Naive B cell (primary cell): ENCODE results near the gene ERBB3. TPM values are rescaled to one million over a fixed set of nuclear protein-coding genes. Genes with fewer than 3 reads are reported as not detected.

ENCODE experiments used
- ATAC-seq, 2 donors: fragments of 150-1000 bp; cut with Tn5 transposase; 2 replicates each; pipeline ENCODE4 v1.10.0; 2021; ENCODE audit warnings: low read depth in 2 of 2, mild to moderate bottlenecking in 2 of 2, moderate library complexity in 2 of 2
- DNase-seq: peaks from one replicate; pipeline ENCODE4 v3.0.0; 2022
- H3K27ac Mint-ChIP-seq, 6 donors: one replicate each; pipeline ENCODE4 v1.8.0; 2020 to 2022; ENCODE audit warnings: mild to moderate bottlenecking in 6 of 6, mixed read lengths in 6 of 6, moderate library complexity in 5 of 6, inconsistent platforms in 2 of 6
- H3K27me3 Mint-ChIP-seq, 3 donors: one replicate each; pipeline ENCODE4 v1.8.0; 2021 to 2022; ENCODE audit warnings: mixed read lengths in 3 of 3, mild to moderate bottlenecking in 1 of 3
- H3K36me3 Mint-ChIP-seq, 2 donors: one replicate each; pipeline ENCODE4 v1.8.0; 2020 to 2022; ENCODE audit warnings: mixed read lengths in 2 of 2, inconsistent platforms in 1 of 2, mild to moderate bottlenecking in 1 of 2
- H3K4me1 Mint-ChIP-seq, 3 donors: one replicate each; pipeline ENCODE4 v1.8.0; 2020 to 2022; ENCODE audit warnings: mixed read lengths in 3 of 3, inconsistent platforms in 1 of 3, mild to moderate bottlenecking in 1 of 3, moderate library complexity in 1 of 3
- H3K4me3 Mint-ChIP-seq, 8 donors: one replicate each; pipeline ENCODE4 v1.8.0; 2020 to 2022; ENCODE audit warnings: mild to moderate bottlenecking in 8 of 8, mixed read lengths in 8 of 8, moderate library complexity in 8 of 8, inconsistent platforms in 2 of 8
- H3K9me3 Mint-ChIP-seq, 7 donors: one replicate each; pipeline ENCODE4 v1.8.0; 2020 to 2022; ENCODE audit warnings: mixed read lengths in 7 of 7, mild to moderate bottlenecking in 5 of 7, inconsistent platforms in 2 of 7, moderate library complexity in 1 of 7
- polyA plus RNA-seq, 6 donors: library from polyadenylated mRNA; unstranded; fragments of 300-500 nt; fragmentation: Illumina TruSeq; gene quantifications; one replicate each; pipeline ENCODE4 v1.2.3, GENCODE V29; 2021; ENCODE audit warnings: low read depth in 6 of 6

The ERBB3 gene
- polyA plus RNA-seq, 6 donors from 2014 or later, result not detected

GRCh38 chr12:56141946-56142784 is 62.2 kb downstream of the ERBB3 start:
- Mint-ChIP-seq H3K36me3 (peaks cover 28 to 33% of the 10 kb centered on the region in 2 donors), H3K27ac (peak overlapping the region in 3 of 6 donors; percentile 39 to 82 (median 57)), H3K27me3 (no peaks in the 10 kb centered on the region), H3K4me3 (no peak overlapping the region), H3K4me1 (peaks cover 10 to 23% (median 19%) of the 10 kb centered on the region in 3 donors), H3K9me3 (no peaks in the 10 kb centered on the region)
- no peak for DNase-seq
- no peak for ATAC-seq

DNA sequence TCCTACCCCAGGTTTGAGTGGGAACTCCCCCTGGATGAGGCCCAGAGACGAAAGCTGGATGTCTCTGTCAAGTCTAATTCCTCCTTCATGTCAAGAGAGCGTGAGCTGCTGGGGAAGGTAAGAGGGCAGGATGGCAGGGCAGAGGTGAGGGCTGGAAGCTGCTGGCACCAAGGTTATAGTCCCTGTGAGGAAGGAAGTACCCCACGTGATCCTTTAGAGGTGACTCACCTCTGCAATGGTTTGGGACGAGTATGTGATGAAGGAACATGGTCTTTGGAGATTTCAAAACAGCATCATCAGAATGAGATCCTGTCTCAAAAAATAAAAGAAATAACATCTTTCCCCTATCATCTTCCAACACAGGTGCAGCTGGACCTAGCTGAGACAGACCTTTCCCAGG is 63.3 kb downstream of the ERBB3 start:
- H3K36me3 Mint-ChIP-seq, result peaks cover 24 to 32% of the 10 kb centered on the region in 2 donors
- H3K9me3 Mint-ChIP-seq, result no peaks in the 10 kb centered on the region
- DNase-seq (no peak), ATAC-seq (no peak)
- peak overlapping the region in 4 of 6 donors; percentile 39 to 82 (median 70) for H3K27ac Mint-ChIP-seq
- H3K27me3 Mint-ChIP-seq, result no peaks in the 10 kb centered on the region
- no peak overlapping the region for H3K4me3 Mint-ChIP-seq
- peaks cover 9 to 23% (median 19%) of the 10 kb centered on the region in 3 donors for H3K4me1 Mint-ChIP-seq

DNA sequence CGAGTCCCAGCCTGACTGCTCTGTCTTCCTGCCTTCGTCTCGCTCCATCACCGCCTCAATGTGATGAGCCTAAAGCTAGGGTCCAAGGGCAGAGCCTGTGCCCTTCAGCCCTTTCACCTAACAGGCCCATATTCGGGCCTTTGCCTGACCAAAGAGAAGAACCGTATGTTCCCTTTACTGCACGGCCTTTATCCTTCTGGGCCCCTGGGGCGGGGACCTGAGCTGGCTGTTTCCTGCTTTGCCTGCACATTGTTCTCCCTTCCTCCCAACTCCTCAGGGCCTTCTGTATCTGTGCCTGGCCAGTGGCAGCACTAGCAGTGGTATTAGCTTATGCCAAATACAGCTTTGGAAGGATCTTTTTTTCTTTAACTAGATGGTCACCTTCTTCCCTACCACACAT is 63.9 kb downstream of the ERBB3 start:
- no peaks in the 10 kb centered on the region for H3K27me3 Mint-ChIP-seq
- peak overlapping the region in 1 of 8 donors; percentile 6 for H3K4me3 Mint-ChIP-seq
- no peak for DNase-seq
- peaks cover 24 to 31% of the 10 kb centered on the region in 2 donors for H3K36me3 Mint-ChIP-seq
- ATAC-seq, result no peak
- peak overlapping the region in 5 of 6 donors; percentile 19 to 88 (median 44) for H3K27ac Mint-ChIP-seq
- H3K9me3 Mint-ChIP-seq, result no peaks in the 10 kb centered on the region
- peaks cover 9 to 23% (median 19%) of the 10 kb centered on the region in 3 donors for H3K4me1 Mint-ChIP-seq

GRCh38 chr12:56145217-56145616 is 65.3 kb downstream of the ERBB3 start:
- ATAC-seq (no peak), DNase-seq (no peak)
- Mint-ChIP-seq H3K4me1 (peaks cover 9 to 23% (median 19%) of the 10 kb centered on the region in 3 donors), H3K9me3 (no peaks in the 10 kb centered on the region), H3K4me3 (no peak overlapping the region), H3K27me3 (no peaks in the 10 kb centered on the region), H3K36me3 (peaks cover 17 to 19% of the 10 kb centered on the region in 2 donors), H3K27ac (peak overlapping the region in 2 of 6 donors; percentile 40 to 56)

DNA sequence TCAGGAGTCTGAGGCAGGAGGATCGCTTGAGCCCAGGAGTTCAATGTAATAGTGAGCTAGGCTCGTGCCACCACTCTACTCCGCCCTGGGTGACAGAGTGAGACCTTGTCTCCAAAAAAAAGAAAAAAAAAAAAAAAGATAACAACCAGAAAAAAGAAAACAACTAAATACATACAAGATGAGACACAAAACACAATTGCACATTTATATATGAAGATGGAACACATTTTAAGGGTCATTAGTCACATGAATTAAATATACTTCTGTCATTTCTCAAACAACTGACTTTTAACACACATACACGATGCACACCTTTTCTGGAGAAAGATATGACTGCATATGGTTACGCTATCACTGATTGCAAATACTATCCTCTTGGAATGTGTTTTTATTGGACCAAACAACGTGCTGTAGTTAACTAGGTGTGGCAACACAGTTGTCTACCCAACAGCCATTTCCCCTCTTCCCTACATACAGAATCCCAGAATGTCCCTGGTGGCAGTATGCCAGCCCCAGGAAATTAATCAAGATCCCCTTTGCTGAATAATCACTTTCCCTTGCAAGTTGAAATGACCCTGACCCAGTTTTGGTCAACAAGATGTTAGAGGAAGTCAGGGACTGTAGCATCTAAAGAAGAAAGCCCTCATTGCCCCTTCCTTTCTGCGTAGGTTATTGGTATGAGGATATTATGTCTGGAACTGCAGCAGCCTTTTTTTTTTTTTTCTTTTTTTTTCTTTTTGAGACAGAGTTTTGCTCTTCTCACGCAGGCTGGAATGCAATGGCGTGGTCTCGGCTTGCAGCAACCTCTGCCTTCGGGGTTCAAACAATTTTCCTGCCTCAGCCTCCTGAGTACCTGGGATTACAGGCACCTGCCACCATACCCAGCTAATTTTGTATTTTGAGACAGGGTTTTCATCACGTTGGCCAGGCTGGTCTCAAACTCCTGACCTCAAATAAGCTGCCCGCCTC is 66.8 kb downstream of the ERBB3 start:
- ATAC-seq, result no peak
- peaks cover 14 to 21% (median 20%) of the 10 kb centered on the region in 3 donors for H3K4me1 Mint-ChIP-seq
- H3K4me3 Mint-ChIP-seq, result no peak overlapping the region

DNA sequence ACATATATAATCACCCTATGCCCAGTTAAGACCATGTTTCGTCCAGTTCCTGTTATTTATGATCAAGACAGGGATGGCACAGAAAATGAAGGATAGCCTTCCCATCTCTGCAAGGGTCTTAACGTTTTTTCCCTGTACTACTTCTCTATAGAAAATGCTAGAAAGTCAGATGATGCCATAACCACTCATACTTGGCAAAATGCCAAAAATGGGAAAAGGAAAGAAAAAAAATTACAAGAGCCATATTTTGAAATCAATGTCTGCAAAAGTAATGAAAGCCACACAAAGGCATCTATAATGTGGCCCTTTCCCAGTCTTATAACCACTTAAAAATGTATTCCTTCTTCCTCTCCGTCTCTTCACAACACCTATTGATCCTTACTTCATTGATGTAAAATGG is 70.6 kb downstream of the ERBB3 start:
- Mint-ChIP-seq H3K4me3 (peak overlapping the region in 6 of 8 donors; percentile 15 to 97 (median 92)), H3K27me3 (no peaks in the 10 kb centered on the region), H3K9me3 (no peaks in the 10 kb centered on the region), H3K27ac (peak overlapping the region in 3 of 6 donors; percentile 61 to 94 (median 73)), H3K4me1 (peaks cover 16 to 34% (median 26%) of the 10 kb centered on the region in 3 donors), H3K36me3 (no peaks in the 10 kb centered on the region)
- no peak for DNase-seq
- no peak for ATAC-seq

More for the DNA sequence above, 66.8 kb downstream of the ERBB3 start:
- Mint-ChIP-seq H3K9me3 (no peaks in the 10 kb centered on the region), H3K27ac (no peak overlapping the region), H3K36me3 (peaks cover 8 to 12% of the 10 kb centered on the region in 2 donors), H3K27me3 (no peaks in the 10 kb centered on the region)
- DNase-seq, result no peak

- Mint-ChIP-seq H3K27ac (peak overlapping the region; percentile 88 to 97 (median 96)), H3K9me3 (no peaks in the 10 kb centered on the region), H3K4me3 (peak overlapping the region; percentile 85 to 97 (median 94)), H3K4me1 (peaks cover 18 to 42% (median 28%) of the 10 kb centered on the region in 3 donors), H3K27me3 (no peaks in the 10 kb centered on the region), H3K36me3 (no peaks in the 10 kb centered on the region)
- ATAC-seq (peak; percentile 66 to 74), DNase-seq (peak; percentile 35)
Observed at GRCh38 chr12:56151672-56152131, 71.7 kb downstream of the ERBB3 start.

DNA sequence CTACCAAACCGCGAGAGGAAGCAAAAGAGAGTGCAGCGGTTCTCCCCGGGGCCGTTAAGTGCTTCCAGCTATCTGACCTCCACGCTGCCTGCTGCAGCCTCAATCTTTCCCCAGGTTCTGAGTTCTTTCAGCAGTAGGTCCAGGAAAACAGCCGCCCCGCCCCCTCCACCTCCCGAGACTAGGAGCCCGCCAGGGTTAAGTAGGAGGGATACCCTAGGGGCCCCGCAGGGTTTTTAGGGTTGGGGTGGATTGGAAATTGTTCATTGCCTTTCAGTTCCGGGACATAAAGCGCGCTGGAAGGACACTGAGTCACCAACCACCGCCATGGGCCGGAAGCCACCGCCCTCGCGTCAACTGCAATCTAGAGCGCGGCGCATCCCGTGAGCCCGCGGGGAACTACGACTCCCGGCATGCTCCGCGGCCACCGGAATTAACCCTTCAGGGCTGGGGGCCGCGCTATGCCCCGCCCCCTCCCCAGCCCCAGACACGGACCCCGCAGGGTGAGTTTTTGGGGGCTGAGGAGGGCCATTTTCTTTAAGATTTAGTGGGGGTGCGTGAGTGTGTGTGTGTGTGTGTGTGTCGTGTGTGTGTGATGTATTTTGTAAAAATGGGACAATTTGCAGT is 72.3 kb downstream of the ERBB3 start, which contains the start of gene MYL6B:
MYL6B (plus strand) TSS at position 456 of the 624 bp plus-strand sequence. CDS start 1,332 bp downstream, outside the sequence.
- Mint-ChIP-seq H3K9me3 (no peaks in the 10 kb centered on the region), H3K27me3 (no peaks in the 10 kb centered on the region), H3K36me3 (no peaks in the 10 kb centered on the region), H3K4me1 (peaks cover 20 to 46% (median 32%) of the 10 kb centered on the region in 3 donors), H3K4me3 (peak within 1 kb of the TSS; percentile 85 to 97 (median 94)), H3K27ac (peak within 1 kb of the TSS; percentile 88 to 97 (median 96))
- ATAC-seq (peak; percentile 89 to 92), DNase-seq (peak; percentile 84)

Other genes with a start within 250 kb of the ERBB3 start
- gene MMP19, start 237.2 kb upstream of the ERBB3 start, polyA plus RNA-seq, result under 1 TPM in 1 of 6 donors, not detected in 5; 0.21 TPM
- gene PYM1, start 152.3 kb upstream of the ERBB3 start, polyA plus RNA-seq, result 10 to 100 TPM; 60.7 to 88.1 (median 76.5) TPM
- 100 to 1,000 TPM in 1 of 6 donors, 10 to 100 TPM in 5; 64.0 to 119 (median 65.9) TPM for gene DGKA, start 149.0 kb upstream of the ERBB3 start, polyA plus RNA-seq
- under 1 TPM in 1 of 6 donors, not detected in 5; 0.38 TPM for gene PMEL, start 114.1 kb upstream of the ERBB3 start, polyA plus RNA-seq
- 10 to 100 TPM in 5 of 6 donors, 1 to 10 TPM in 1; 10.0 to 18.6 (median 11.9) TPM for gene CDK2, start 113.3 kb upstream of the ERBB3 start, polyA plus RNA-seq
- 10 to 100 TPM; 58.4 to 77.7 (median 68.8) TPM for gene RAB5B, start 106.1 kb upstream of the ERBB3 start, polyA plus RNA-seq
- gene SUOX, start 82.9 kb upstream of the ERBB3 start, polyA plus RNA-seq, result under 1 TPM in 4 of 6 donors, not detected in 2; 0.18 to 0.58 (median 0.31) TPM
- gene IKZF4, start 59.1 kb upstream of the ERBB3 start, polyA plus RNA-seq, result under 1 TPM in 5 of 6 donors, not detected in 1; 0.14 to 0.32 (median 0.25) TPM
- 100 to 1,000 TPM; 199 to 764 (median 532) TPM for gene RPS26, start 38.2 kb upstream of the ERBB3 start, polyA plus RNA-seq
- gene PA2G4, start 24.4 kb downstream of the ERBB3 start, polyA plus RNA-seq, result 100 to 1,000 TPM; 124 to 141 (median 132) TPM
- gene RPL41, start 36.5 kb downstream of the ERBB3 start, polyA plus RNA-seq, result 1,000 to 10,000 TPM; 5,503 to 9,903 (median 8,851) TPM
- gene ZC3H10, start 38.1 kb downstream of the ERBB3 start, polyA plus RNA-seq, result 1 to 10 TPM; 1.0 to 7.8 (median 3.4) TPM
- 100 to 1,000 TPM; 145 to 293 (median 196) TPM for gene ESYT1, start 48.1 kb downstream of the ERBB3 start, polyA plus RNA-seq
- gene MYL6B, start 72.4 kb downstream of the ERBB3 start, polyA plus RNA-seq, result 10 to 100 TPM; 14.2 to 35.1 (median 20.2) TPM
- gene MYL6, start 78.2 kb downstream of the ERBB3 start, polyA plus RNA-seq, result 1,000 to 10,000 TPM; 1,680 to 2,679 (median 1,914) TPM
- 100 to 1,000 TPM in 1 of 6 donors, 10 to 100 TPM in 5; 33.3 to 112 (median 64.8) TPM for gene SMARCC2, start 109.3 kb downstream of the ERBB3 start, polyA plus RNA-seq
- 100 to 1,000 TPM in 5 of 6 donors, 10 to 100 TPM in 1; 95.2 to 136 (median 109) TPM for gene RNF41, start 141.8 kb downstream of the ERBB3 start, polyA plus RNA-seq
- 1 to 10 TPM in 5 of 6 donors, under 1 TPM in 1; 0.73 to 5.7 (median 3.9) TPM for gene NABP2, start 144.2 kb downstream of the ERBB3 start, polyA plus RNA-seq
- not detected for gene SLC39A5, start 149.9 kb downstream of the ERBB3 start, polyA plus RNA-seq
- gene ANKRD52, start 178.2 kb downstream of the ERBB3 start, polyA plus RNA-seq, result 10 to 100 TPM in 3 of 6 donors, 1 to 10 TPM in 3; 2.3 to 13.2 (median 8.0) TPM
- 10 to 100 TPM in 5 of 6 donors, 1 to 10 TPM in 1; 9.5 to 16.6 (median 14.2) TPM for gene COQ10A, start 186.8 kb downstream of the ERBB3 start, polyA plus RNA-seq
- gene CS, start 220.2 kb downstream of the ERBB3 start, polyA plus RNA-seq, result 10 to 100 TPM; 60.8 to 88.7 (median 72.1) TPM
- 100 to 1,000 TPM; 134 to 210 (median 152) TPM for gene CNPY2, start 235.8 kb downstream of the ERBB3 start, polyA plus RNA-seq